ENCODE measurements around the gene BNC2.

Gene BNC2

GRCh38 chr9:16868701-16869100 lies 1.8 kb downstream of the BNC2 start:
- no peak for DNase-seq

GRCh38 chr9:16867576-16868311 lies 2.7 kb downstream of the BNC2 start:
- DNase-seq: no peak

DNA sequence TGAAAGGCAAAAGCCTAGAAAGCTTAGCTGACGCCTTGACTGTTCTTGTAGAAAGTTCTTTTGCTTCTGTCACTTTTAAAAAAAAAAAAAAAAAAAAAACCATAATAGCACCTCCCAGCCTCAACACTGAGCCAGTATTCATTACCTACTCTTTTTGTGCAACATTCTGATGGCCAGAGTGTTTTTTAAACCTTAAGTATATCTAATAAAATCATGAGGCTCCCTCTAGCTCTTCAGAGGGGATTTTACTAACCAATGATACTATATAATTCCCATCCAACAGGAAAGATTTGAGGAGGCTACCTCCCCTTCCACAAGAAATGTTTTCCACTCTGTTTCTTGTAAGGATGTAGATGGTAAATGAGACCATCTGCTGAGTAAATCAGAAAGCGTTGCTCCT lies 3.9 kb downstream of the BNC2 start:
- DNase-seq: no peak

- DNase-seq: no peak
These were observed 5.6 kb downstream of the BNC2 start for GRCh38 chr9:16864649-16865434.

GRCh38 chr9:16848179-16848578 lies 22.3 kb downstream of the BNC2 start:
- DNase-seq: peak; percentile 15

- no peak for DNase-seq
These were observed 23.5 kb downstream of the BNC2 start for GRCh38 chr9:16846986-16847385.

DNA sequence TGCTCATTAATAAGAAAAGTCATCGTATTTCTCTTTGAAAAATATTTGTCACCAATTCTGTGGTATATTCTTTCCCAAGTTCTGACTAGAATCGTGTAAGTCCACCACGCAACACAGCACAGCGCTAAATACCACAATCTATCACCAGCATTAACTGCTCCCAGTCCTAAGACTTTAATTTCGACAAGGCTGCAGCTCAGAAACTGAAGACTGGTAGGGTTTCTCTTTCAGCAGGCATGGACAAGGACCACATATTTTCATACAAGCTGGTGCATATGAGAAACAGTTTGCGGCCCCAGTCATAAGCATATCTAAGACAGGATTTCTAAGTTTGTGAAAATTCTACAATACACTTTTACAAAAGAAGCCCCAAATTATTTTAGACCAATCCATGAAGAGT lies 24.1 kb downstream of the BNC2 start:
- DNase-seq: no peak

DNA sequence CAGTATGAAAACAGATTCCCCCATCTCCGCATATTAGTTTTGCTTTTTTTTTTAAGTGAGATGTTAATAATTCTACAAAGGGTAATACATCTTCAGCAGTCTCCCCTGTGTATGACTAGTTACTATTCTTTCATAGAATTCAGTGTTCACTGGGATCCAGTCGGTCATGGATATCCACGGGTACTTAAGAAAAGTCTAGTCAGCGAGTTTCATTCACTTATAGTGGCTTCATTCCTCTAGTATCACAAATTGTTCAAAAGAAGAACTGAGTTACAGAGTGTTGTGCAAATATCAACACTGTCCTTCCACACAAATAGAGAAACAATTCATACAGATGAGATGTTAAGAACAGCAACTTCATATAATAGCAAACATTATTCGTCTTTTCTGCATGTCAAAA lies 35.7 kb downstream of the BNC2 start:
- no peak for DNase-seq

DNA sequence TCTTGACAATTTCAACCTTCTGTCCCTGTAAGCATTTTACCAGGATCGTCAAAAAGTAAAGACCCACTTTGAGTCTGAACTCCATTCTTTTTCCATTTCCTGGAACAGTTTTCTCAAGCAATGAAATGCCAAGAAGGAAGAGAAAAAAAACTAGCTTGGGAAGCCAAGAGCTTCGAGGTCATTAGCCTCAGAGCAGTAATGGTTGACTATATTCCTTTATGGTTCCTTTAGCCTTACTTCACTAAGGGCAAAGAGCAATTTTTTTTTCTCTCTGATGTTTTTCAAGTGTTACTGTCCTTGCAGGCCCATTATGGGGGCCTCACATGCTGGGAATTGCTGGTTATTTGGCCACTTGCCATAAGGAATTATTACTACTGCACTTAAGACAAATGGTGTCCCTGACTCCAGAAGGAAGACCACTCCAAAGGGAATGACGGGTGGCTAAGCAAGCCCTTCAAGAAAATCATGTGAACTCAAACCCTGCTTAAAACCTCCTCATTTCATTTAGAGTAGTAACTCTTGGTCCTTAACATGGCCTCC lies 37.1 kb downstream of the BNC2 start:
- DNase-seq: no peak

- DNase-seq: no peak
These were observed 38.4 kb downstream of the BNC2 start for GRCh38 chr9:16832101-16832500.

DNA sequence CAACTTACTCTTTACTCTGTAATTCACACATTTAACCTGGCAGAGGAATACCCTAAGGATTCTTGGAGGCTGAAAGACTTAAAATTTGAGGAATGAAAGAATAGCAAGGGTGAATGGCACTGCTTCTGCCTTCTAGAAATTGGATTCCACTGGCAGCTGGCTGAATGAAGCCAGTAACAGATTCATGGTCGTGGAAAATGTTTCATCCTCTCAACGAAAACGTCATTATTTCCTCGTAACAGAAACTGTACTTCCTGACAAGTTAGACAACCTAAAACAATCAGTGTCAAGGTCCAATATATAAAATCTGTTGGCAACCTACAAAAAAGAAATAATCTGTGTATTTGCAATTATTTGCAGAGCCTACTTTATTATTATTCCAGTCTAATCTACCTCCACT lies 39.7 kb downstream of the BNC2 start:
- no peak for DNase-seq

DNA sequence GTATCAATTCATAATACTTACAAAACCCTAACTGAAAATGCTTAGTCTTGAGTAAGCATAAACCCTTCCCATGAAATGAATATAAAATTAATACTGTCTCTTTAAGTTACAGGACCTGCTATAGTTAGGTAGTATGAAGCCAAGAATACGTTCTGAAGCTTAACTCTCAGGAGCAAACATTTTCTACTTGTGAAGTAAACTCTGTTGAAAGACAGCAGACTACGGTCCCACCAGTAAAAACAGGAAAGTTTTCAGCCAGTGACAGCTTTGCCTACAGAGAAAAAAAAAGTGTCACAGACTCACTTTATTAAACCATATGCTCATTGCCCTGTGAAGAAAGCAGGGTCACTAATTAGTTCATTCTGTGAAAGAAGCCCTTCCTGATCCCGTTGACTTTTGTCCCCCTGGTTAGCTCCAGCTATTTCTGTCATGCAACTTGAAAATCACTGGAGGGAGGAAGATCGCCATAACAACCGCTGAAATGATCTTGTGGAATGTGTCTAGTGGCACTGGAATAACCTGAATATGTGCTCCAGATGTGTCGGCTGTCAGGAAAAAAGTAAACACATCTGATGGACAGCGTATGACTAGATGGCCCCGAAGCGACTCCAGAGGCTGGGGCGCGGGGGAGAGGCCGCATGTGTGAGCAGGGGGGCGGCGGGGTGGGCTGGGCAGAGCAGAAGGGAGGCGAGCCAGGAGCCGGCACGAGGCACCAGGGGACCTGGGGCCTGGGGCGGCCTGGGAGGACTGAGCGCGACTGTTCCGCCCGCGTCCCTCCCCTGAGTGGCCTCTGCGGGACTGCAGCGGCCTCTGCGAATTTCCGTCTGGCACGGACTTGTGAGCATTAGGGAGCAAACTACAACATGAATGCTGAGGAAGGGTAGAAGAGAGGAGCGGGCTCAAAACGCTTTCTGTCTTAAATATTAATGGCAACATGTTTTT lies 41.9 kb downstream of the BNC2 start:
- DNase-seq: peak; percentile 4

- DNase-seq: no peak
These were observed 44.4 kb downstream of the BNC2 start for GRCh38 chr9:16825971-16826625.

DNA sequence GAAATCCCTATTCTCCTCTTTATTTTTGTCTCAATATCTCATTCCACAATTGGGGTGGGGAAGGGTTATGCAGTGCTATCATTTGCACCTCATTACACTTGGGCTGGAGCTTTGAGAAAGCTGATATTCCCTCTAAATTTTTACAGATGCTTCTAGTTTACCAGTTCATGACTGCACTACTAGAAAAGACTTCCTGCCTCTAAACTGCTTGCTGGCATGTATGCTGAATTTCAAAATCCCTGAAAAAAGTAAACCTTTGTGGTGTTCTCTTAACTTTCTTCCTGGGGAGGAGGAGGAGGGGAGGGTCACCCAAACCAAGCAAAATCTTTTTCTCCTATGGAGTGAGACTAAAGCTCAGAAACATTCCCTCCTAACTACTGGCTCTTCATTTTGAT lies 45.1 kb downstream of the BNC2 start:
- no peak for DNase-seq

GRCh38 chr9:16824545-16825330 lies 45.7 kb downstream of the BNC2 start:
- no peak for DNase-seq

GRCh38 chr9:16823906-16824305 lies 46.6 kb downstream of the BNC2 start:
- no peak for DNase-seq

DNA sequence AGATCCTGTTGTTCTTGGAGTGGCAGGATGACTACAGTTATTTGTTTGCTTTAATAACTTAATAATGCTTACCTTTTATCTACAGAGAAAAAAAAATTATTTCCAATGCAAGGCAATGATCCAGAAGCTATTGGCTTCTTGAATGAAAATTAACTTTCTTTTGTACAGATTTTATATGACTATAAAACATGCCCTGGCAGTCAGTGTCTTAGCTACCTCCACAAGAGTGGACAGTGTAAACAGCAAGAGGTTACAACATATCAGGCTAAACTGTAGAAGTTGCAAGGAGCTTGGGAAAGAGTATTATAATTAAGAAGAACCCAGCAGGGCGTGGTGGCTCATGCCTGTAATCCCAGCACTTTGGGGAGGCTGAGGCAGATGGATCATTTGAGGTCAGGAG lies 49.1 kb downstream of the BNC2 start:
- DNase-seq: no peak

- DNase-seq: no peak
These were observed 53.0 kb downstream of the BNC2 start for GRCh38 chr9:16817514-16817913.

DNA sequence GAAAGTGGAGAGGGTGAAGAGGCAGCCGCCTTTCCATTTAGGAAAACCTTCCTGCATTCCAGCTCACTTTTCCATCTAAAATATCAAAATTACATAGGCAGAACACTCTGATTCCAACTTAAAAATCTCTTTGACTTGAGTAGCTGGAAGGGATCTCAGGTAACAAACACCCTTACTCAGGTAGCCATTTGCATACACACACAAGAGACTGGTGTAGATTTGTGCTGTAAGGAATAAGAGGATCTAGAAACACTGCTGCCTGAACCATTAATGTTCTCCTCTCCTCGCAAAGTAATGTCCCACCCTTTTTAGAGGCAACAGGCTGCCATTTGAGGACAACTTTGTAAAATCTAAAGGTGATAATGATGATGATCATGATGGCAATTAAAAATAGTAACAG lies 53.5 kb downstream of the BNC2 start:
- no peak for DNase-seq

DNA sequence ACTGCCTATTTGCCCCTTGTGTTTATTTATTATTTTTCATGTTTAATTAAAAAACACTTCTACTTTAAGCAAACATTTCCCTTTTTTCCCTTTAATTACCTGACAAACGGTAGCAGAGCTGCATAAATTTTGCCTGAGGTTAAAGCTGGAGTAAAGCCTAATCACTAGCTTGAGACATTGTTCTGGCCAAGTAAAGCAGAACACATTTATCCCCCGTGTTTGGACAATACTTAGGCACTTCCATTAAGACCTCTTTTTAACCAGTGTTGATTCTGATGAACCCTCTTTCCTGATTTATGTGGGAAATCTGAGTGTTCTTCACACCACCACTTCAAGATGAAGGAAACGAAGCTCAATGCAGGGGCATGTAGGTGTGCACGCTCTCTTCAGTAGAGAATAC lies 54.5 kb downstream of the BNC2 start:
- DNase-seq: no peak

DNA sequence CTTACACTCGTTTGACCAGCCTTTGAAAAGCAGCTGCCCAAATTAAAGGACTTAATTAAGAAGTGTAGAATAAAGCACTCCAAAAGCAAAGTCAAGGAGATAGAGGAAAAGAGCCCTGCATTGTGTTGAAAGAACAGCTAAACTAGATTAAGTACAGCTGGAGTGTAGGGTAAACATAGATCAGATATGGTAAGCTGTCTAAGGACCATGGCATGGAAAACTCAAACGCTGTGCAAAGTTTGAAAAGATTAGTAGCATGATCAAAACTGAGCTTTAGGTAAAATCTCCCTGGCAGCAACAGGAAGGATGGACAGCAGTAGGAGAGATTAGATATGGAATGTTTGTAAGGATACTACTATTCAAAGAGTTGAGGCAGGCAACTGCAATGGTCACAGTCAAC lies 55.4 kb downstream of the BNC2 start:
- no peak for DNase-seq

GRCh38 chr9:16813838-16814237 lies 56.6 kb downstream of the BNC2 start:
- DNase-seq: no peak

Measured in DMS79 treated with DMSO at 0.1 percent for 48 hours (cell line).